Measurements from ENCODE around the gene EYS. TPM values are rescaled to one million over a fixed set of nuclear protein-coding genes. Genes with fewer than 3 reads are reported as not detected.

The EYS gene
- total RNA-seq, 5 donors from 2014 or later (not counting 1 experiment from before 2014, with no cell fraction given) = not detected

- ATAC-seq (replicated peaks in 1 of 4) (no peak), DNase-seq (no peak)
- H3K27ac ChIP-seq (ENCODE audit: low read length) = no peak overlapping the region
- H3K36me3 ChIP-seq (ENCODE audit: control insufficient read depth in 2 of 2, extremely low read depth in 1 of 2, insufficient read depth in 1 of 2, low read length in 1 of 2) = no peaks in the 10 kb centered on the region
- peaks cover 17 to 27% (median 26%) of the 10 kb centered on the region in 3 donors for H3K9me3 Mint-ChIP-seq
- H3K27me3 ChIP-seq (replicated peaks in 1 of 2; ENCODE audit: control insufficient read depth in 2 of 2, extremely low read depth in 1 of 2, insufficient read depth in 2 of 2, low read length in 1 of 2) = no peaks in the 10 kb centered on the region
- H3K4me3 ChIP-seq (ENCODE audit: control insufficient read depth in 1 of 2, extremely low read depth in 1 of 2, low read length in 1 of 2) = no peak overlapping the region
- H3K36me3 Mint-ChIP-seq = no peaks in the 10 kb centered on the region
- no peak overlapping the region for H3K4me3 Mint-ChIP-seq
- no peak overlapping the region for H3K27ac Mint-ChIP-seq
- H3K27me3 Mint-ChIP-seq = no peaks in the 10 kb centered on the region
- no peaks in the 10 kb centered on the region for H3K9me3 ChIP-seq
- H3K4me1 Mint-ChIP-seq = no peaks in the 10 kb centered on the region
- CTCF ChIA-PET = no interaction called here
- POLR2A ChIA-PET = interaction anchor here in 1 of 2 donors (0.7 kb wide), 1 partner anchor 64 kb away, joined by 3 read pairs; no protein-coding TSS in a partner anchor
- H3K4me1 ChIP-seq (ENCODE audit: control insufficient read depth in 1 of 2, extremely low read depth in 1 of 2, insufficient read depth in 2 of 2, low read length in 2 of 2) = no peaks in the 10 kb centered on the region
These were observed 834.4 kb downstream of the EYS start for GRCh38 chr6:64872633-64873032.

GRCh38 chr6:64861039-64861651 is 845.9 kb downstream of the EYS start:
- H3K4me1 Mint-ChIP-seq = no peaks in the 10 kb centered on the region
- 87% methylated on average over 6 of the region's 6 CpGs for WGBS (ENCODE audit: insufficient coverage)
- ChIA-PET POLR2A (no interaction called here), CTCF (no interaction called here)
- no peaks in the 10 kb centered on the region for H3K9me3 ChIP-seq
- H3K27ac ChIP-seq (ENCODE audit: low read length) = no peak overlapping the region
- H3K27me3 ChIP-seq (replicated peaks in 1 of 2; ENCODE audit: control insufficient read depth in 2 of 2, extremely low read depth in 1 of 2, insufficient read depth in 2 of 2, low read length in 1 of 2) = no peaks in the 10 kb centered on the region
- no peaks in the 10 kb centered on the region for H3K36me3 Mint-ChIP-seq
- H3K27ac Mint-ChIP-seq = no peak overlapping the region
- H3K9me3 Mint-ChIP-seq = peaks cover 0 to 13% (median 10%) of the 10 kb centered on the region in 3 donors
- H3K4me3 ChIP-seq (ENCODE audit: control insufficient read depth in 1 of 2, extremely low read depth in 1 of 2, low read length in 1 of 2) = no peak overlapping the region
- H3K27me3 Mint-ChIP-seq = no peaks in the 10 kb centered on the region
- ATAC-seq (replicated peaks in 1 of 4) (no peak), DNase-seq (no peak)
- no peaks in the 10 kb centered on the region for H3K4me1 ChIP-seq (ENCODE audit: control insufficient read depth in 1 of 2, extremely low read depth in 1 of 2, insufficient read depth in 2 of 2, low read length in 2 of 2)
- no peak overlapping the region for H3K4me3 Mint-ChIP-seq
- H3K36me3 ChIP-seq (ENCODE audit: control insufficient read depth in 2 of 2, extremely low read depth in 1 of 2, insufficient read depth in 1 of 2, low read length in 1 of 2) = no peaks in the 10 kb centered on the region

- H3K36me3 Mint-ChIP-seq = no peaks in the 10 kb centered on the region
- H3K27ac ChIP-seq (ENCODE audit: low read length) = no peak overlapping the region
- no peaks in the 10 kb centered on the region for H3K27me3 Mint-ChIP-seq
- H3K9me3 Mint-ChIP-seq = peaks cover 0 to 18% (median 16%) of the 10 kb centered on the region in 3 donors
- no peak for DNase-seq
- WGBS (ENCODE audit: insufficient coverage) = 91% methylated on average over 2 of the region's 2 CpGs
- no peak overlapping the region for H3K4me3 ChIP-seq (ENCODE audit: control insufficient read depth in 1 of 2, extremely low read depth in 1 of 2, low read length in 1 of 2)
- H3K9me3 ChIP-seq = no peaks in the 10 kb centered on the region
- H3K4me1 Mint-ChIP-seq = no peaks in the 10 kb centered on the region
- H3K4me3 Mint-ChIP-seq = no peak overlapping the region
- H3K4me1 ChIP-seq (ENCODE audit: control insufficient read depth in 1 of 2, extremely low read depth in 1 of 2, insufficient read depth in 2 of 2, low read length in 2 of 2) = no peaks in the 10 kb centered on the region
- ChIA-PET POLR2A (no interaction called here), CTCF (no interaction called here)
- ATAC-seq (replicated peaks in 1 of 4) = no peak
- H3K36me3 ChIP-seq (ENCODE audit: control insufficient read depth in 2 of 2, extremely low read depth in 1 of 2, insufficient read depth in 1 of 2, low read length in 1 of 2) = no peaks in the 10 kb centered on the region
- H3K27ac Mint-ChIP-seq = no peak overlapping the region
- no peaks in the 10 kb centered on the region for H3K27me3 ChIP-seq (replicated peaks in 1 of 2; ENCODE audit: control insufficient read depth in 2 of 2, extremely low read depth in 1 of 2, insufficient read depth in 2 of 2, low read length in 1 of 2)
These were observed 846.8 kb downstream of the EYS start for GRCh38 chr6:64860203-64860602.

GRCh38 chr6:64850121-64850520 is 856.9 kb downstream of the EYS start:
- no peak overlapping the region for H3K4me3 Mint-ChIP-seq
- no peak overlapping the region for H3K27ac Mint-ChIP-seq
- Histone ChIP-seq H3K27me3 (replicated peaks in 1 of 2; ENCODE audit: control insufficient read depth in 2 of 2, extremely low read depth in 1 of 2, insufficient read depth in 2 of 2, low read length in 1 of 2) (no peaks in the 10 kb centered on the region), H3K36me3 (ENCODE audit: control insufficient read depth in 2 of 2, extremely low read depth in 1 of 2, insufficient read depth in 1 of 2, low read length in 1 of 2) (no peaks in the 10 kb centered on the region), H3K9me3 (no peaks in the 10 kb centered on the region), H3K4me3 (ENCODE audit: control insufficient read depth in 1 of 2, extremely low read depth in 1 of 2, low read length in 1 of 2) (no peak overlapping the region), H3K27ac (ENCODE audit: low read length) (no peak overlapping the region), H3K4me1 (ENCODE audit: control insufficient read depth in 1 of 2, extremely low read depth in 1 of 2, insufficient read depth in 2 of 2, low read length in 2 of 2) (no peaks in the 10 kb centered on the region)
- no peaks in the 10 kb centered on the region for H3K4me1 Mint-ChIP-seq
- ChIA-PET CTCF (interaction anchor here in 1 of 2 donors (0.6 kb wide), 1 partner anchor 557 kb away, joined by 3 read pairs; no protein-coding TSS in a partner anchor), POLR2A (no interaction called here)
- H3K36me3 Mint-ChIP-seq = no peaks in the 10 kb centered on the region
- ATAC-seq (replicated peaks in 1 of 4) (no peak), DNase-seq (no peak)
- peaks cover 16 to 36% (median 23%) of the 10 kb centered on the region in 3 donors for H3K9me3 Mint-ChIP-seq
- WGBS (ENCODE audit: insufficient coverage) = no CpG with 5 or more reads among the region's 1 CpG
- H3K27me3 Mint-ChIP-seq = no peaks in the 10 kb centered on the region

- ChIA-PET CTCF (no interaction called here), POLR2A (no interaction called here)
- H3K4me3 Mint-ChIP-seq = no peak overlapping the region
- DNase-seq (no peak), ATAC-seq (replicated peaks in 1 of 4) (no peak)
- H3K4me1 Mint-ChIP-seq = no peaks in the 10 kb centered on the region
- Histone ChIP-seq H3K36me3 (ENCODE audit: control insufficient read depth in 2 of 2, extremely low read depth in 1 of 2, insufficient read depth in 1 of 2, low read length in 1 of 2) (no peaks in the 10 kb centered on the region), H3K9me3 (no peaks in the 10 kb centered on the region), H3K4me3 (ENCODE audit: control insufficient read depth in 1 of 2, extremely low read depth in 1 of 2, low read length in 1 of 2) (no peak overlapping the region), H3K27me3 (replicated peaks in 1 of 2; ENCODE audit: control insufficient read depth in 2 of 2, extremely low read depth in 1 of 2, insufficient read depth in 2 of 2, low read length in 1 of 2) (no peaks in the 10 kb centered on the region), H3K27ac (ENCODE audit: low read length) (no peak overlapping the region), H3K4me1 (ENCODE audit: control insufficient read depth in 1 of 2, extremely low read depth in 1 of 2, insufficient read depth in 2 of 2, low read length in 2 of 2) (no peaks in the 10 kb centered on the region)
- peaks cover 16 to 33% (median 20%) of the 10 kb centered on the region in 3 donors for H3K9me3 Mint-ChIP-seq
- no CpG with 5 or more reads among the region's 4 CpGs for WGBS (ENCODE audit: insufficient coverage)
- no peak overlapping the region for H3K27ac Mint-ChIP-seq
- H3K27me3 Mint-ChIP-seq = no peaks in the 10 kb centered on the region
- no peaks in the 10 kb centered on the region for H3K36me3 Mint-ChIP-seq
These were observed 858.6 kb downstream of the EYS start for GRCh38 chr6:64848467-64848866.

- CTCF ChIA-PET = no interaction called here
- no peaks in the 10 kb centered on the region for H3K36me3 ChIP-seq (ENCODE audit: control insufficient read depth in 2 of 2, extremely low read depth in 1 of 2, insufficient read depth in 1 of 2, low read length in 1 of 2)
- WGBS (ENCODE audit: insufficient coverage) = 89% methylated on average over 1 of the region's 1 CpG
- Mint-ChIP-seq H3K9me3 (peaks cover 19 to 33% (median 20%) of the 10 kb centered on the region in 3 donors), H3K4me1 (no peaks in the 10 kb centered on the region), H3K36me3 (no peaks in the 10 kb centered on the region), H3K27ac (no peak overlapping the region), H3K27me3 (no peaks in the 10 kb centered on the region), H3K4me3 (no peak overlapping the region)
- H3K4me3 ChIP-seq (ENCODE audit: control insufficient read depth in 1 of 2, extremely low read depth in 1 of 2, low read length in 1 of 2) = no peak overlapping the region
- H3K4me1 ChIP-seq (ENCODE audit: control insufficient read depth in 1 of 2, extremely low read depth in 1 of 2, insufficient read depth in 2 of 2, low read length in 2 of 2) = no peaks in the 10 kb centered on the region
- DNase-seq (no peak), ATAC-seq (replicated peaks in 1 of 4) (no peak)
- POLR2A ChIA-PET = no interaction called here
- no peak overlapping the region for H3K27ac ChIP-seq (ENCODE audit: low read length)
- no peaks in the 10 kb centered on the region for H3K9me3 ChIP-seq
- H3K27me3 ChIP-seq (replicated peaks in 1 of 2; ENCODE audit: control insufficient read depth in 2 of 2, extremely low read depth in 1 of 2, insufficient read depth in 2 of 2, low read length in 1 of 2) = no peaks in the 10 kb centered on the region
These were observed 859.6 kb downstream of the EYS start for GRCh38 chr6:64847396-64847795.

- ATAC-seq (replicated peaks in 1 of 4) = no peak
- H3K9me3 Mint-ChIP-seq = peaks cover 4 to 14% (median 8%) of the 10 kb centered on the region in 3 donors
- H3K36me3 ChIP-seq (ENCODE audit: control insufficient read depth in 2 of 2, extremely low read depth in 1 of 2, insufficient read depth in 1 of 2, low read length in 1 of 2) = no peaks in the 10 kb centered on the region
- no peaks in the 10 kb centered on the region for H3K27me3 Mint-ChIP-seq
- ChIA-PET CTCF (no interaction called here), POLR2A (no interaction called here)
- H3K4me3 ChIP-seq (ENCODE audit: control insufficient read depth in 1 of 2, extremely low read depth in 1 of 2, low read length in 1 of 2) = no peak overlapping the region
- no peaks in the 10 kb centered on the region for H3K27me3 ChIP-seq (replicated peaks in 1 of 2; ENCODE audit: control insufficient read depth in 2 of 2, extremely low read depth in 1 of 2, insufficient read depth in 2 of 2, low read length in 1 of 2)
- DNase-seq = no peak
- no peaks in the 10 kb centered on the region for H3K36me3 Mint-ChIP-seq
- H3K27ac Mint-ChIP-seq = no peak overlapping the region
- no peaks in the 10 kb centered on the region for H3K4me1 ChIP-seq (ENCODE audit: control insufficient read depth in 1 of 2, extremely low read depth in 1 of 2, insufficient read depth in 2 of 2, low read length in 2 of 2)
- no peaks in the 10 kb centered on the region for H3K9me3 ChIP-seq
- no peak overlapping the region for H3K4me3 Mint-ChIP-seq
- no peak overlapping the region for H3K27ac ChIP-seq (ENCODE audit: low read length)
- no peaks in the 10 kb centered on the region for H3K4me1 Mint-ChIP-seq
These were observed 868.3 kb downstream of the EYS start for GRCh38 chr6:64838726-64839125.
